ENCODE results near the gene ZBTB32.

The ZBTB32 gene

DNA sequence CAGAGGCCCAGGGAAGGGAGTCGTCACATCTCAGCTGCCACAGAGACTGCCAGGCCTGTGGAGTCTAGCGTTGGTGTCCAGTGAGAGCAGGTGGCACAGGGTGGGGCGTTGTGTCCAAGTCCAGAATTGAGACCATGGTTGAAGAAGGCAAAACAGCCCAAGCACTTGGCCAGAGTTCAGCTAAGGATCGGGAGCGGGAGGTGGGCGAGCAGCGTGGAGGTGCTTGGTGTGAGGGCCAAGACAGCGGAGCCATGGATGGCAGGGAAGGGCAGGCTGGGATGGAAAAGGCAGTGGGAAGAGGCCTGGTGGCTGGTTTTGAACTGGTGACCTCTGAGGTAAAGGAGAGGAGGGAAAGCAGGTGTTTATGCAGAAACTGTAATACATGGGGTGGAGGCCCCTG, 29.9 kb downstream of the ZBTB32 start:
- no peak overlapping the region for H3K4me3 ChIP-seq (ENCODE audit: low read depth, low read length)
- TF ChIP-seq MYC (IDR thresholded peaks at IDR 0.05; ENCODE audit: low read depth, low read length), result no peak
- no peak for DNase-seq (ENCODE audit: low read depth)

DNA sequence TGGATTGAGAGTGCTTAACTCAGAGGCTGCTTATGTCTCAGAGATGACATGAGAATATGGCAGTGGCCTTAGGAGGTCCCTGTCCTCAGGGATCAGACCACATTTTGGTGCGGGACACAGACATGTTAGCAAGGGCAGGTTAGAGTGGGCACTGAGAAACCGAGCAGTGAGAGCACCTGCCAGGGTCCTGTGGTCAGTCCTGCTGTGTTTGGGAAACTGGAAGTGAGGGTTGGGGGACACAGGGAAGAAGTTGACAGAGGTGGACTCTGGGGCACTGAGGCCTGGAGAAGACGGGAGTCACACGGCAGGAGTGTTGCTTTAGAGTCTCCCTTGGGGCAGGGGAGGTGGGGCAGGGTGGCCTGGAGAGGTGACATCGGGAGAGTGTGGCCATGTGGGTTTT, 30.5 kb downstream of the ZBTB32 start:
- no peak for DNase-seq (ENCODE audit: low read depth)
- no peak overlapping the region for H3K4me3 ChIP-seq (ENCODE audit: low read depth, low read length)
- TF ChIP-seq MYC (IDR thresholded peaks at IDR 0.05; ENCODE audit: low read depth, low read length) (no peak), POLR2A (IDR thresholded peaks at IDR 0.05; ENCODE audit: extremely low read depth, insufficient read length) (no peak)
- TF ChIP-seq, protein P1, sequence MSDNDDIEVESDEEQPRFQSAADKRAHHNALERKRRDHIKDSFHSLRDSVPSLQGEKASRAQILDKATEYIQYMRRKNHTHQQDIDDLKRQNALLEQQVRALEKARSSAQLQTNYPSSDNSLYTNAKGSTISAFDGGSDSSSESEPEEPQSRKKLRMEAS (IDR thresholded peaks at IDR 0.05; ENCODE audit: low read depth, low read length), result no peak
- TF ChIP-seq, protein P2, sequence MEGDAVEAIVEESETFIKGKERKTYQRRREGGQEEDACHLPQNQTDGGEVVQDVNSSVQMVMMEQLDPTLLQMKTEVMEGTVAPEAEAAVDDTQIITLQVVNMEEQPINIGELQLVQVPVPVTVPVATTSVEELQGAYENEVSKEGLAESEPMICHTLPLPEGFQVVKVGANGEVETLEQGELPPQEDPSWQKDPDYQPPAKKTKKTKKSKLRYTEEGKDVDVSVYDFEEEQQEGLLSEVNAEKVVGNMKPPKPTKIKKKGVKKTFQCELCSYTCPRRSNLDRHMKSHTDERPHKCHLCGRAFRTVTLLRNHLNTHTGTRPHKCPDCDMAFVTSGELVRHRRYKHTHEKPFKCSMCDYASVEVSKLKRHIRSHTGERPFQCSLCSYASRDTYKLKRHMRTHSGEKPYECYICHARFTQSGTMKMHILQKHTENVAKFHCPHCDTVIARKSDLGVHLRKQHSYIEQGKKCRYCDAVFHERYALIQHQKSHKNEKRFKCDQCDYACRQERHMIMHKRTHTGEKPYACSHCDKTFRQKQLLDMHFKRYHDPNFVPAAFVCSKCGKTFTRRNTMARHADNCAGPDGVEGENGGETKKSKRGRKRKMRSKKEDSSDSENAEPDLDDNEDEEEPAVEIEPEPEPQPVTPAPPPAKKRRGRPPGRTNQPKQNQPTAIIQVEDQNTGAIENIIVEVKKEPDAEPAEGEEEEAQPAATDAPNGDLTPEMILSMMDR (IDR thresholded peaks at IDR 0.05; ENCODE audit: low read depth, low read length), result no peak

DNA sequence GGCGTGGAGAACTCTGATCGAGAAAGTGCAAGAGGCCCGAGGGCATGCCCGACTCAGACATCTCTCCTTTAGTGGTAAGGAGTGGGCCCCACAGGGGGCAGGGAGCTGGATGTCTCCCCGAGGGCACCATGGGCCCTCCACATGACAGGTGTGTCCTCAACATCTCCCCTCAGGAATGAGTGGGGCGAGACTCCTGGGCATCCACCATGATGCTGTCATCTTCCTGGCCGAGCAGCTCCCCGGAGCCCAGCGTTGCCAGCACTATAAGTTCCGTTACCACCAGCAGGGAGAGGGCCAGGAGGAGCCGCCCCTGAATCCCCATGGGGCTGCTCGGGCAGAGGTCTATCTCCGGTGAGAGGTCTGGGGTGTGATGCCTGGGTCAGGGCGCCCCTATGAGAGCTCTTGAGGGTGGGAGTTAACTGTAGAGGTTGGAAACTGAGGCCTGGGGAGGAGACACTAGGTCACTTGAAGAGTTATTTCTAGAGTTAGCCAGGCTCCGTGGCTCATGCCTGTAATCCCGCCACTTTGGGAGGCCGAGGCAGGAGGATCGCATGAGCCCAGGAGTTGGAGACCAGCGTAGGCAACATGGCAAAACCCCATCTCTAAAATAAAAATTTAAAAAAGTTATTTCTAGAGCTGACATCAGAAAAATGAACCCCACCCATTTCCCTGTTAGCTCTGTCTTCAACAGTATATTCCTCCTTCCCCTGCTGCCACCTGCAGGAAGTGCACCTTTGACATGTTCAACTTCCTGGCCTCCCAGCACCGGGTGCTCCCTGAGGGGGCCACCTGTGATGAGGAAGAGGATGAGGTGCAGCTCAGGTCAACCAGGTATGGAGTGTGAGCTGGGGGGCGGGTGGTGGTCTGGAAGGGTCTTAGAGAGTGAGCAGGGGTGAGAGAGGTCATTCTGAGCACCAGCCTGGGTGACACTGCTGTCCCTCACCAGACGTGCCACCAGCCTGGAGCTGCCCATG, 32.8 kb downstream of the ZBTB32 start:
- no peak overlapping the region for H3K4me3 ChIP-seq (ENCODE audit: low read depth, low read length)
- TF ChIP-seq, protein P2 (IDR thresholded peaks at IDR 0.05; ENCODE audit: low read depth, low read length), result no peak
- no peak for TF ChIP-seq POLR2A (IDR thresholded peaks at IDR 0.05; ENCODE audit: extremely low read depth, insufficient read length)
- DNase-seq (ENCODE audit: low read depth), result no peak

DNA sequence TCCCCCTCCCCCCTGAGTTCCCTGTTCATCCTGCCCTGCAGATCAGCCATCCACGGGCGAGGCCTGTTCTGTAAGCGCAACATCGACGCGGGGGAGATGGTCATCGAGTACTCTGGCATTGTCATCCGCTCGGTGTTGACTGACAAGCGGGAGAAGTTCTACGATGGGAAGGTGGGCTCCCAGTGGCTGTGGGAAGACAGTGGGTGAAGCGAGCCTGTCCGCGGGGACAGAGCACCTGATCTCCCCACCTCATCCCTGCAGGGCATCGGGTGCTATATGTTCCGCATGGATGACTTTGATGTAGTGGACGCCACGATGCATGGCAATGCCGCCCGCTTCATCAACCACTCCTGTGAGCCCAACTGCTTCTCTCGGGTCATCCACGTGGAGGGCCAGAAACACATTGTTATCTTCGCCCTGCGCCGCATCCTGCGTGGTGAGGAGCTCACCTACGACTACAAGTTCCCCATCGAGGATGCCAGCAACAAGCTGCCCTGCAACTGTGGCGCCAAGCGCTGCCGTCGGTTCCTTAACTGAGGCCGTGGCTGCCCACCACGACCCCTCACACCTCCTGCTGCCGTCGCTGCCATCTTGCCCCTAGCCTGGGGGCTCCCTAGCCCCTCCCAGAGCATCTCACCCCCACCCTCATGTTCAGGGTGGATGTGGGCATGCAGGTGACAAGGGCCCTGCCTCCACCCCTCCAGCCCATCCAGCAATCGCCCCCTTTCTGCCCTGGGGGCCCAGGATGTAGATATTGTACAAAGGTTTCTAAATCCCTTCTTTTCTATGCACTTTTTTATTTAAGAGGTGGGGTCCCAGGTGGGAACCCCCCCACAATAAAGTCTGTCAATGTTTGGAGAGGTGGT, 33.9 kb downstream of the ZBTB32 start:
- no peak for DNase-seq (ENCODE audit: low read depth)
- no peak overlapping the region for H3K4me3 ChIP-seq (ENCODE audit: low read depth, low read length)
- TF ChIP-seq, protein P1 (IDR thresholded peaks at IDR 0.05; ENCODE audit: low read depth, low read length), result no peak
- TF ChIP-seq, protein P2 (IDR thresholded peaks at IDR 0.05; ENCODE audit: low read depth, low read length), result no peak
- TF ChIP-seq MYC (IDR thresholded peaks at IDR 0.05; ENCODE audit: low read depth, low read length), result no peak
- no peak for TF ChIP-seq POLR2A (IDR thresholded peaks at IDR 0.05; ENCODE audit: extremely low read depth, insufficient read length)

DNA sequence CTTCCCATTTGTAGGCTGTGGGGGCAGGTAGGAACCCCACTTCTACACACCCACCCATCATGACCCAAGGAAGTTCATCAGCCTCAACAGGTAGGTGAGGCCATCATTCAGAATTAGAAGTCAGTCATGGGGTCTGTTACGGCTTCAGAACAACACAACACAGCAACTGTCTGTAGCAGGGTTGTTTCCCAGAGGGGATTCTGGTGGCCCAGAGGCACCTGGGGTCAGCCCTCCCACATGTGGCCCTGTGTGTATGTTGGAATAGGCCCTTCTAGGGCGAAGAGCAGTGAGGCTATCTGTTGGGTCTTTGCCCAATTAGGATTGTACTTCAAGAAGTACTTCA, 34.5 kb downstream of the ZBTB32 start:
- no peak overlapping the region for H3K4me3 ChIP-seq (ENCODE audit: low read depth, low read length)
- TF ChIP-seq MYC (IDR thresholded peaks at IDR 0.05; ENCODE audit: low read depth, low read length) (no peak), POLR2A (IDR thresholded peaks at IDR 0.05; ENCODE audit: extremely low read depth, insufficient read length) (no peak)
- TF ChIP-seq, protein P2 (IDR thresholded peaks at IDR 0.05; ENCODE audit: low read depth, low read length), result no peak
- TF ChIP-seq, protein P1 (IDR thresholded peaks at IDR 0.05; ENCODE audit: low read depth, low read length), result no peak
- DNase-seq (ENCODE audit: low read depth), result no peak

Data from NB4 (cell line).